ENCODE measurements around the gene DHH. TPM values are rescaled to one million over a fixed set of nuclear protein-coding genes. Genes with fewer than 3 reads are reported as not detected.
"Not testable (repeated sequence)": the region's sequence is repeated elsewhere in the genome, so short reads cannot be mapped to it uniquely, and the experiment has no call there.

DHH gene
- total RNA-seq, 1 donor from 2014 or later, result 0.46 TPM

- Mint-ChIP-seq H3K4me1 (ENCODE audit: unreplicated experiment) (peaks cover 25% of the 10 kb centered on the region), H3K36me3 (ENCODE audit: low read depth, unreplicated experiment) (peaks cover 31% of the 10 kb centered on the region), H3K4me3 (ENCODE audit: unreplicated experiment) (peak overlapping the region; percentile 95), H3K9me3 (ENCODE audit: unreplicated experiment) (no peaks in the 10 kb centered on the region), H3K27ac (ENCODE audit: unreplicated experiment) (peak overlapping the region; percentile 91), H3K27me3 (ENCODE audit: unreplicated experiment) (peaks cover 15% of the 10 kb centered on the region)
- peak; percentile 94 for DNase-seq (ENCODE audit: low spot score)
- TF ChIP-seq CTCF (IDR thresholded peaks at IDR 0.05; ENCODE audit: unreplicated experiment), result peak; percentile 81
Observed at GRCh38 chr12:49130151-49131050, 35.8 kb upstream of the DHH start.

- peaks cover 15% of the 10 kb centered on the region for H3K27me3 Mint-ChIP-seq (ENCODE audit: unreplicated experiment)
- H3K27ac Mint-ChIP-seq (ENCODE audit: unreplicated experiment), result peak overlapping the region; percentile 91
- H3K4me1 Mint-ChIP-seq (ENCODE audit: unreplicated experiment), result peaks cover 25% of the 10 kb centered on the region
- H3K9me3 Mint-ChIP-seq (ENCODE audit: unreplicated experiment), result no peaks in the 10 kb centered on the region
- peaks cover 31% of the 10 kb centered on the region for H3K36me3 Mint-ChIP-seq (ENCODE audit: low read depth, unreplicated experiment)
- DNase-seq (ENCODE audit: low spot score), result no peak
- peak overlapping the region; percentile 95 for H3K4me3 Mint-ChIP-seq (ENCODE audit: unreplicated experiment)
- no peak for TF ChIP-seq CTCF (IDR thresholded peaks at IDR 0.05; ENCODE audit: unreplicated experiment)
Observed at GRCh38 chr12:49129332-49130150, 34.9 kb upstream of the DHH start.

- Mint-ChIP-seq H3K27me3 (ENCODE audit: unreplicated experiment) (peaks cover 15% of the 10 kb centered on the region), H3K36me3 (ENCODE audit: low read depth, unreplicated experiment) (peaks cover 31% of the 10 kb centered on the region), H3K4me3 (ENCODE audit: unreplicated experiment) (peak overlapping the region; percentile 72), H3K4me1 (ENCODE audit: unreplicated experiment) (peaks cover 25% of the 10 kb centered on the region)
- not testable (repeated sequence) for H3K9me3 Mint-ChIP-seq (ENCODE audit: unreplicated experiment); H3K27ac Mint-ChIP-seq (ENCODE audit: unreplicated experiment); DNase-seq (ENCODE audit: low spot score)
Observed at GRCh38 chr12:49127971-49128370, 33.4 kb upstream of the DHH start.

- Mint-ChIP-seq H3K36me3 (ENCODE audit: low read depth, unreplicated experiment) (peaks cover 31% of the 10 kb centered on the region), H3K27me3 (ENCODE audit: unreplicated experiment) (peaks cover 15% of the 10 kb centered on the region), H3K4me3 (ENCODE audit: unreplicated experiment) (peak overlapping the region; percentile 72), H3K9me3 (ENCODE audit: unreplicated experiment) (no peaks in the 10 kb centered on the region), H3K4me1 (ENCODE audit: unreplicated experiment) (peaks cover 22% of the 10 kb centered on the region), H3K27ac (ENCODE audit: unreplicated experiment) (peak overlapping the region; percentile 84)
- TF ChIP-seq CTCF (IDR thresholded peaks at IDR 0.05; ENCODE audit: unreplicated experiment), result no peak
- no peak for DNase-seq (ENCODE audit: low spot score)
Observed at GRCh38 chr12:49126852-49127763, 32.5 kb upstream of the DHH start.

Data from endothelial cell (in vitro differentiated cells).